GM21381 (cell line): ENCODE results near the gene XYLT1.

Source experiments
- ATAC-seq: cut with Tn5 transposase; IDR thresholded peaks from one replicate; pipeline ENCODE4 v1.9.1; 2021; ENCODE audit warnings: mild to moderate bottlenecking, moderate library complexity; ENCODE audit not compliant: unreplicated experiment

Gene XYLT1

GRCh38 chr16:17128791-17129190 lies 342.0 kb downstream of the XYLT1 start:
- ATAC-seq: no peak

- no peak for ATAC-seq
These were observed 344.6 kb downstream of the XYLT1 start for GRCh38 chr16:17126156-17126555.

- ATAC-seq: no peak
These were observed 345.1 kb downstream of the XYLT1 start for GRCh38 chr16:17125671-17126070.

DNA sequence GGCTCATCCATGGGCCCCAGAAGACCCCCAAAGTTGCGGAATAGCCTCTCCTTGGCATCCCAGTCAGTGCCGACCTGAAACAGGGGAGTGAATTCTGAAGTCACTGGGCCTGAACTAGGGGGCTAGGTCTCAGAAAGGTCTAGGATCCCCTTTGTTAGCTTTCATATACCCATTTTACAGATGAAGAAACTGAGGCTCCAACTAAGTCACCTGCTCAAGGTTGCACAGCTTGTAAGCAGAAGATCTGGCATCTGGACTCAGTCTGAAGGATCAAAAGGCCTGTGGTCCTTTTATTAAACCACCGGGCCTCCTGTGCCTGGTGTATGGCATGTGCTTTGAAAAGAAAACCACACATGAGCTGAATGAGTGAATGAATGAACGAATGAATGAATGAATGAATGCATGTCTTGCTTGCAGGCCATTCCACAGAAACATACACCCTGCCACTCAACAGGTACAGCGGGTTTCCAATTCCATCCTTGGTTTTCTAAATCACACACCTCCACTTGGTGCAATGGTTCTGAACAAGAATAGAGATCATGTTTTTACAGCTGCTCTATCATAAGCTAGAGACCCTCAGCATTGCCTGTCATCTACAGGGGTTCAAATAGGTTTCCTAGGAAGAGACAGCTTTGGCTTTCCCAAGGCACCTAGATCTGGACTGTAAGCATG lies 352.7 kb downstream of the XYLT1 start:
- no peak for ATAC-seq

DNA sequence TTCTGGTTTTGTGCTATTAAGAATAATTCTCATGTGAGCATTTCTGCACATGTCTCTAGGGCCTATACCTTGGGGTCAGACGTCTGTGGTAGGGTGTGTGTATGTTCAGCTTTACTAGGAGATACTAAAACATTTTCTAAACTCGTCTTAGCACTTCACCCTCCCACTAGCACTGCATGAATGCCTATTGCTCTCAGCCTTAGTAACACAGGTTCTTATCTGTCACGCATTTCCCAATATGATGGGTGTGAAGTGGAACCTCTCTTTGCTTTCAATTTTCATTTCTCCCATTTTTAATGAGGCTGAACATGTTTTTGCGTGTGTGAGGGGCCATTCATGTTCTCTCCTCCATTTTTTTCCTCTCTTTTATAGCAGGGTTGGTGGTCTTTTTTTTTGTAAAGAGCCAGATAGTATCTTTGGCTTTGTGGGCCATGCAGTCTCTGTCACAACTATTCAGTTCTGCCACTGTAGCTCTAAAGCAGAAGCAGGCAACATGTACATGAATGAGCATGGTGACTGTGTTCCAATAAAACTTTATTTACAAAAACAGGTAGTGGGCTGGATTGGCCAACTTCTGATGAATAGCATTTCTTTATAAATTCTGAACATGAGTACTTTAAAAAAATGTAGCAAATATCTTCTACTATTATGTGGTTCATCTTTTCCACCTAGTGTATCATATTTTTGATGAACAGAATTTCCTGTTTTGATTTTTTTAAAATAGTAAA lies 354.0 kb downstream of the XYLT1 start:
- ATAC-seq: no peak

GRCh38 chr16:17109413-17109812 lies 361.3 kb downstream of the XYLT1 start:
- no peak for ATAC-seq

GRCh38 chr16:17108596-17108995 lies 362.2 kb downstream of the XYLT1 start:
- no peak for ATAC-seq

DNA sequence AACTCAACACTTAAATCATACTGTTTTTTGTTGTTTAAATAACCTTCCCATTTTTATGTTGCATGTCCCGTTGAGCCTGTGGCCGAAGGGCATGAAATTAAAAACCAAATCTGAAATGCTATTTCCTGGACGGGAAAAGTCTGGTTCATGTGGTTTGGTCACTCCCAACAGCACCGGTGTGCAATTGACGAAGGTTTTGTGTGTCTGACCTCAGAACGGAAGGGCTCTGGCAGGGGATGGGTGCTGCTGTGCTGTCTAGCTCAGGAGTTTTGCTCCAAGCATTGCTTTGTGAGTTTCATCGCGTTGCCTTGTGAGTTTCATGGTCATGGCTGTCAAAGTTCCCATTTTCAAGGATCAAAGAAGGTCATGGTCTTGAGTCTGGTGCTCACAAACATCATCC lies 363.3 kb downstream of the XYLT1 start:
- no peak for ATAC-seq

- ATAC-seq: no peak
These were observed 364.4 kb downstream of the XYLT1 start for GRCh38 chr16:17106243-17106791.

DNA sequence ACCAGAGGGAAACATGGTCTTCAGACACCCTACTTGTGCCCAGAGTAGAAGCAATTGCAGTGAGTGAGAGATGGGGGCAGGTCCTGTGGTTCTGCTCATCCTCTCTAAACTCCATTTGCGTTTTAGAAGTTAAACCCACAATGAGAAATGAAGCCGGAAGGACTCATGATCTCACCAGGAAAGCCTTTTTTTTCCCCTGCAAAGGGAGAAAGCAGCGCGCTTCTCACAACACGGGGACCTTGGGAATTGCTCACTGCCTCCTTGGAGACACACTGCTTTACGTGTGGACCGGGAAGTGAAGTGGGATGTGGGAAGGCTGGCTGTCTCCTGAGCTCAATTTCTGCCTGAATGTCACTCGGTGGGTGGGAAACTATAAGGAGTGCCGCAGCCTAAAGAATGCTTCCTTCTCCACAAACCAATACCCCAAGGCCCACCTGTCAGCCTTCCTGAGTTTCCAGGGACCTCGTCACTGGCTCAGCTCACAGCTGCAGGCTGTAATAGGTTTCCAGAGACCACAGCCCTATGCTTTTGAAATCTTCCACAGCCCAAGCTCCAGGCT lies 365.4 kb downstream of the XYLT1 start:
- no peak for ATAC-seq

DNA sequence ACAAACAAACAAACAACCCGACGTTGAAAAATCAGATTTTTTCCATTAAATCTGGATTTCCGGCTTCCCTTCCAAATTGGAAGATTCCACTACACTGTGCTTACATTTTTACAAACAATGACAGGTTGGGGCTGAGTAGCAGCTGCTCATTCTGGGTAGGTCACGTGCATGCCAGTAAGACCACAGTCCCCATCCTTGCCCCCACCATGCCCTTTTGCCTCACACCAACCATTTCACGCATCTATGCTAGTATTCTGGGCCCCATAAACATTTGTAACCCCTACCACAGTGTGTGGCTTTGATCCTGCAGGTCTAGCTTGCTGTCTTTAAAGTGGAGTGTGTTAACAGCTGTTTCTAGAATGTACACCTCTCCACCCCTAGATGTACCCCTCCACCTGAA lies 366.1 kb downstream of the XYLT1 start:
- no peak for ATAC-seq

GRCh38 chr16:17103216-17103615 lies 367.5 kb downstream of the XYLT1 start:
- ATAC-seq: no peak

GRCh38 chr16:17101646-17102045 lies 369.1 kb downstream of the XYLT1 start:
- ATAC-seq: no peak

DNA sequence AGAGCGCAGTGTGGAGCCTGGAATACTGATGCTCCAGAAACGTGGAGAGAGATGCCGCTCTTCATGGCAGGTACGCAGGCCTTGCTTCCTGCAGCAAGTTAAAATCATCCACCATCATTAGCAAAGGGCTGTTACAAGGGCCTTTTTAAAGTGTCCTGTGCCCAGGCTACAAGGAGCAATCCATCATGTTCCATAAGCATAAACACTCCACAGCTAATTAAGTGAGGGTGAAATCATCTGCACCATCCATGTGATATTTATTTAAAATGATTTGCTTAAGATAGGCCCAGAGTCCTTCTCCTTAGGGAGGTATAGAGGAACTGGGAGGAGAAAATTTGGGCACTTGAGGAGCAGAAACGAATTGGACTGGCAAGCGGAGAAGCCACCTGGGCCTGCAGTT lies 372.1 kb downstream of the XYLT1 start:
- ATAC-seq: no peak

- ATAC-seq: no peak
These were observed 386.6 kb downstream of the XYLT1 start for GRCh38 chr16:17084130-17084529.

DNA sequence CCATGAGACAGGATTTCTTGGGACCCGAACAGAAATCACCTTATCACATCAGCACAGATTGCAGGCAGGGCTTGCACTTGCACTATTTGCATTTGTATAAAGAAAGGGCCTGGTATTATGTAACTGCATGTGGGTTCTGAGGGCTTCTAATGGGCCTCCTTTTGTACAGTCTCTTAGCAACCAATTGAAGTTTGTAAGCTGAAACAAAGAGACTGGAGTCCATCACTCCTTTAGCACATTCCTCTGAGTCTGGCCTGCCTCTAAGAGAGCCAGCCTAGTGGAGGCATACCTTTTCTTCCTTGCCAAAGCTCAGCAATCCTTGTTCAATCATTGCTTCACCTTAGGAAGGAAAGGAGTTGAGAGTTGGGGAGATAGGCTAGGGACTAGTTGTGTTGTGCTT lies 387.1 kb downstream of the XYLT1 start:
- ATAC-seq: no peak

- ATAC-seq: no peak
These were observed 388.5 kb downstream of the XYLT1 start for GRCh38 chr16:17082095-17082882.

DNA sequence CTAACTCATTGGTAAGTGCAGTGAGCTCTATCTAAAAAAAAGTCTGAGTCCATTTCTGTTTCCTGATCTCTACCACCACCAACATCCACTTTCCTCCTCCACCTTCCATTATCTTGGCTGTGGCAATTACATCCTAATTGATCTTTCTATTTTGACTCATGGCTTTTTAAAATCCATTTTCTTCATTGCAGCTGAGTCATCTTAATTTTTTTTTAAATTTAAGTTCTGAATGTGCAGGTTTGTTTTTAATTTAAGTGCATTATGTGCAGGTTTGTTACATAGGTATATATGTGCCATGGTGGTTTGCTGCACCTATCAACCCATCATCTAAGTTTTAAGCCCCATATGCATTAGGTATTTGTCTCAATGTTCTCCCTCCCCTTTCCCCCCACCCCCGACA lies 390.7 kb downstream of the XYLT1 start:
- no peak for ATAC-seq

DNA sequence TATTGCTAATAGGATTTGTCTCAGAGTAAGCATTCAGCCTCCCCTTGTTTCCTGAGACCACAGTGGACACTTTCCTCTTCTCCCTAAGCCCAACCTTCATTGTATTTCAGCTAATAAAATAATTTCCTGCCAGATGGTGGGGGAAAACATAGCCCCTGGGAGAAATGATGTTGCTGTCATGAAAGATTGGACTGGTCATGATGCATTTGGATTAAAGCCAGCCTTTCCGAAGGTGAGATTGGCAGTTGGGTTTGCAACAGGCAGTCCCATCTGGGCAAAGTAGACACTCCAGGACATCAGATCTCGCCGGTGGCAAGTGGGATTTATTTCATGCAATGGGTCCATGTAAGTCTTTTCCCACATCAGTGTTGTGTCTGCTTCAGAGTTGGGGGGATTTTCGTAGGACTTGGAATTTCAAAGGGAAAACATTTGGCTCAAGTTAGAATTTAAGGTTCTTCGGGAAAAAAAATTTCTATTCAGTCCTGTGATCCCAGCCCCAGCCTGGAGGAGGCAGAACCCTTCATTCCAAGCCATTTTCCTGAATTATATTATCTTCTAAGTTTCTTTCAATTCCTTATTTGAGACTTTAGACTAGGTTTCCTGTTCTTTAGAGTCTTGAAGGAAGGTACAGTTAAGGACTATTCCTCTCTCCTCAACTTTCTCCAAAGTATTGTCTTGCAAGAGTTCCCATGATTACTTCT lies 391.7 kb downstream of the XYLT1 start:
- ATAC-seq: no peak

- ATAC-seq: no peak
These were observed 393.8 kb downstream of the XYLT1 start for GRCh38 chr16:17076818-17077498.
